HG02981 (cell line): ENCODE measurements around the gene SHISAL1.

ENCODE experiments used
- ATAC-seq: cut with Tn5 transposase; IDR thresholded peaks from one replicate; pipeline ENCODE4 v1.9.1; 2021; ENCODE audit warnings: mild to moderate bottlenecking, moderate library complexity; ENCODE audit not compliant: unreplicated experiment

Gene SHISAL1

DNA sequence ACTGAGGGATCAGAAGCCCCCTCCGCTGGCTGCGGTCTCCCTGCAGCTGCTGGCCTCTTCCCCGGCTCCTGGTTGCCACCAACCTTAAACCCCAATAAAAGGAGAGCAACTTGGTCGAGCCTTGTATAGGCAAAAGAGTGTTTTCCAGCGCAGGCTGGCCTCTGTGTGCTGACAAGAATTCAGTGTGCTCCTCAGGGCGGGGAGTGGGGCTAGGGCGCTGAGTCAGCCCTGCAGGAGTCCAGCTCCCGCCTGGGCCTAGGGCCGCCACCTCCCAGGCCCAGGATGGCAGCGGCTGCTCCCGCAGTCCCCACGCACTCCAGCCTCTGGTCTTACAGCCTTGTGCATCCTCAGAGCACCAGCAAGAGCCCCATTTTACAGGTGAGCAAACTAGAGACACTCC, at the start of gene SHISAL1:
Gene SHISAL1, minus strand, starts transcription at position 186 of the 400 bp plus-strand sequence. CDS start 12,006 bp downstream, outside the sequence.
- ATAC-seq: no peak

DNA sequence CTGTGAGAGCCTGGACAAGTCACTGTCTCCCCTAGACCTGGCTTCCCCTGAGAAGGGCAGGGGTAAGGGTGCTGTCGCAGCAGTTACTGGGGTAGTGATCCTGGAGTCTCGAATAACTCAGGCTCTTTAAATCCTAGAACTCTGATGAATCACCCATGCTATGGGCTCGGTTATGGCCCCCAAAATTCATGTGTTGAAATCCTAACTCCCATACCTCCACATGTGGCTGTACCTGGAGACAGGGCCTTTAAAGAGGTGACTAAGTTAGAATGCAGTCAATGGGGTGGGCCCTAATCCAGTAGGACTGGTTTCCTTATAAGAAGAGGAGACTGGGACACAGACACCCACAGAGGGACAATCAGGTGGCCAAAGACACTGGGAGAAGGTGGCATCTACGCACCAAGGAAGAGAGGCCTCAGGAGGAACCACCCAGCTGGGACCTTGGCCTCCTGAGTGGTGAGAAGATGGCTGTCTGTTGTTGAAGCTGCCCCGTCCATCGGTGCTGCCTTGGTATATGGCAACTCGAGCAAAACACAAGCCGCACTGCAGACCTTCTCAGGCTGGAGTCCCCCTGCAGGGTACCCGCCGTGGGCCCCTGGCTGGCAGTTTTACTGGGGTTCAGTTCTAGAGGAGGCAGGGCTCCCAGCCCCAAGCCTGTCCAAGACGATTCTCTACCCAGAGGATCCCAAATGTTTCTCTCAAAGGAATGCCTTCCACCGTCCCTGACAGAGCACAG, 48.8 kb upstream of the SHISAL1 start:
- no peak for ATAC-seq

DNA sequence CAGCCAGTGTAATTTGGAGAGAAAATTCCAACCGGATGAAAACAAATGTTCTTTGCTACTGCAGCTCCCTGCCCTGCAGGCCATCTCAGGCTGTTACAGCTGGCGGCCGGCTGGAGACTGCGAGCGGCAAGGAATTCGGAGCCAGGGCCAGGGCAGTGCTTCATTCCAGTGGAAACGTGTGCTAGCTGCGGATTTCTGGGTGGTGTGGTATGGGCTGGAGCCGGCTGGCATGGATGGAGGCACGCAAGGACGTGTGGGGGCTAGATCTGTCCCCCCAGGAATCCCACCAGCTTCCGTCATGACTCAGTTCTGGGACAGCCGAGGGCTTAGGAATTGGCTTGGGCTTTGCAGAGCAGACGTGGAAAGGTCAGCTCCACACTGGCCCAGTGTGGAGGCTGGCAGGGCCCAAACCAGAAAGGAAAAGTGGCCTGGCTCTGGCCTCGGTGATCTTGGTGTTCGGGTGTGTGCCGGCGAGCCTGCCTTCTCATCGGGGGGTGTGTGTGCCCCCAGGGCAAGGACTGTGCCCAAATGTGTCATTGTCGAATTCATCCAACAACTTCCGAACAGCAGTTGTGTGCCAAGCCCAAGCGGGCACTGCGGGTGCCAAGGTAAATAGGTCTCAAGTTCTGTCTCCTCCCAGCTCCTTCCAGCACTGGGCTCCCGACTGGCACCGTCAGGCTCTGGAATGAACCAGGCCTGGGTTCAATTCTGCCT, 48.1 kb upstream of the SHISAL1 start:
- ATAC-seq: no peak

DNA sequence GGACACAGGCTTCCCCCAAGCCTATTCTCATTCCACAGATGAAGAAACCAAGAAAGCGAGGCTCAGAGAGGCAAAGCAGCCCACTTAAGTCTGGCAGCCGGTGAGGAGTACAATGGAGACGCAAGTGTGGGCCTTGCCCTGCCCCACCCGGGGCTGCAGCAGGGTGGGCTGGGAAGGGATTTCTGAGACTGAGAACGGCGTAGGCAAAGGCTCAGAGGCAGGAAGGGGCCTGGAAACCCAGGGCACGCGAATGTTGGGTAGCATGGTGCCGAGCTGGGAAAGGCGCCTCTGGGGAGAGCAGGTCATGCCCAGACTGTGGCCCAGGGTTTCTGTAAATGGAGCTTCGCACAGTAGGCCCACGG, 47.5 kb upstream of the SHISAL1 start:
- ATAC-seq: no peak

DNA sequence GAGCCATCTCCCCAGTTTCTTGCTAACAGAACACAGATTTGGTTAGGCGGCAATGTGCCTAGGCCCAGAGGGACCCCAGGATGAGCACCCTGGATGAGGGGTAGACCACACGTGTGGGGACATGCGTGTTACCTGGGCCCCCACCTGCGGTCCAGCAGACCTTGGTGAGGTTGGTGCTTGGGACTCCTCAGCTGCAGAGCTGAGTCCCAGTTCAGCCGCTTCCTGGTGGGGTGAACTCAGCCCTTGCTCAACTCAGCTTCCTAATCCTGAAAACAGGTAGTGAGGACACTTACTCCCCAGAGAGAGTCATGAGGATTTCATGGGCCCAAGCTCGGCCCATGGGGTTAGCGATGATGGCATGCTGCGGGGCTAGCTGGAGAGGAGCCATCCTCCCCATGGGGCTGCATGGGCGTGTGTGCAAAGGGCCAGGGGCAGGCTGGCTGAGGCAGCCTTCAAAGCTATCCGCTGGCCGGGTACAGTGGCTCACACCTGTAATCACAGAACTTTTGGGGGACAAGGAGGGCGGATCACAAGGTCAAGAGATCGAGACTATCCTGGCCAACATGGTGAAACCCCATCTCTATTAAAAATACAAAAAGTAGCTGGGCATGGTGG, 46.9 kb upstream of the SHISAL1 start:
- ATAC-seq: no peak

DNA sequence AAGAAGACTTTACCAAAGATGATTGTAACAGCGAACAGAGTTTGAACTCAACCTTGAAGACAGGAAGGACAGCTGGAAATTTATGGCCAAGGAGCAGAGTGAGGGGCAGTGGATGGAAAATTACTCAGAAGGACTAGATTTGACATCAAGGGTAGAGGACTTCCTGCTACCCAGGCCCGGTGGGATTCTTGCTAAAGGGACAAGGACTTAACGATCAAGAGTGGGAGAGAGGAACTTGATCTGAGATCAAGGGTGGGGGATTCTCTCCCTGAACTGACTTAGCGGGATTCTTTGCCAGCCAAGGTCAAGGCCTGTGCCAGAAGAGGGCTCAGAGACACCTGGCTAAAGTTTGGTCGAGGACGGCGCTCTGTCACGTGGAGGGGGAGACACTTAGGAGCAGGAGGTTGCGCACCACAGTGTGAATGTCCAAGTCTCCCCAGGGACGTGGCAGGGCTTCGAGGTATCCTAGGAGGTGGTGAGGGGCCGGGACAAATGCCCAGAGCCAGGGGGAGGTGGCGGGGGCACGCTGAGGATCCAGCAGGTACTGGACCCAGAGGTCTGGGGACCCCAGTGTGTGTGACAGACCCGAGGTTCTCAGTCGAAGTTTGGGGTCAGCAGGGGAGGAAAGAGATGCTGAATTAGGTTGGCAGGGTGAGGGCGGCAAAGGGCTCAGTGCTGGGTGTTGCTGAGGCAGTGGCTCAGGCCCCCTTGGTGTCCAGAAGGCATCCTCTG, 46.1 kb upstream of the SHISAL1 start:
- ATAC-seq: no peak

DNA sequence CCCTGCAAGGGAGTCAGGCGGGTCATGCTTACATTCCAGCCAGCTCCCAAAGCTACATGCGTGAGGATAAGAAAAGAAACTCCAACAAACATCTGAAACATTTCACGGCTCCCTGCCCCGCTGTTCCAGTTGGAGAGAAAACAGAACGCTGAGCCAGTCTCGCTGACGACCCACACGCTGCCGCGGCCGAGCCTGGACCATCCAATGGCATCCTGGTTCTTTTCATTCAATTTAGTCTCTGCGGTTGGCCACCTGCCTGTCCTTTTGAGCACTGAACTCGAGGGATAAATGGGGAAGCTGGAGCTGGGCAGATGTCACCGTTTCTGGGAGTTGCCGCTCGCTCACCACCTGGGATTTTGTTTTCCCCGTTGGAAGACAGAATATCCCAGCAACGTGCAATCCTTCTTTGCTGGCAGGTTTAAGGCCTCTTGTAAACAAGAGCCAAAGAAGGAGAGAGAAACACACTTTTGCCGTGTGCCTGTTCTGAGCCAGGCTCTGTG, 45.3 kb upstream of the SHISAL1 start:
- no peak for ATAC-seq

DNA sequence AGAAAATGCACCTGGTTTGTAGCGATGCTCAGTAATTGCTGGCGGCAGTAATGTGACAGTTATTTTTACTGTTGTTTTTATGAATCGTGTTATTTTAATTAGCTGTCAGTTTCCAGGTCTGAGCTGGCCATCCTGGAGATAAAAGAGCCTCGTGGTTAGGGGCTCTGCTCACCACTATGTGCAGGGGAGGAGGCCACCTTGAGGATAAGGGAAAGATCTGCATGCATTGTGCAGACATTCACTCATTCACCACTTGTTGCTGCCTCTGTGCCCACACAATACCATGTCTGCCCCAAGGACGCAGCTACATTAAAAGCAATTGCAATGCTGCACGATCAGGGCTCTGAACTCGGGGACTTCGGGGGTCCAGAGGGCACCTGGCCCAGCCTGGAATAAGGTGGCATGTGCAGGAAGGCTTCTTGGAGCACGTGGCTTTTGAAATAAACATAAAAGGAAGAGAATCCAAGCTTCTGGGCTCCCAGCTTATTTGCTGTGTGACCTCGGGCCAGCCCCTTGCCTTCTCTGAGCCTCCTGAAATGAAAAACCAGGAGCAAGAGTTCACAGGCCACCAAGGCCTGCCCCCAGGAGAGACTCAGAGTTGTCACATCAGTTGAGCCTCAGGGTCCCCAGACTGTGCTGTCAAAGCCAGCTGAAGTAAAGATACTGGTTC, 44.7 kb upstream of the SHISAL1 start:
- ATAC-seq: no peak

DNA sequence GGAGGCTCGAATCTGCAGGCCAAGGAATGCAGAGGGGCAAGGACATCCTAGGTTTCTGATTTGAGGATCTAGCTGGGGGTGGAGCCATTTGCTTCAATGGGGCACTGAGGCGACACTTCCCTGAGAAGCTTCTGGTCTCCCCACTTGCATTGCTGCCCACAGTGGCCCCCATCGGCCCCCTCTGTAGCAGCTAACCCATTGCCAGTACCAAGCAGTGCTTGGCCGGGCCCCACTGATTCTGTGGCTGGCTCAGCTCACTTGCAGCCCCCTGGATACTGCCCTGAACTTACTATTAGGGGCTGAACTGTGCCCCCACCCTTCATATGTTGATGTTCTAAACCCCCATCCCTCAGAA, 42.9 kb upstream of the SHISAL1 start:
- no peak for ATAC-seq

DNA sequence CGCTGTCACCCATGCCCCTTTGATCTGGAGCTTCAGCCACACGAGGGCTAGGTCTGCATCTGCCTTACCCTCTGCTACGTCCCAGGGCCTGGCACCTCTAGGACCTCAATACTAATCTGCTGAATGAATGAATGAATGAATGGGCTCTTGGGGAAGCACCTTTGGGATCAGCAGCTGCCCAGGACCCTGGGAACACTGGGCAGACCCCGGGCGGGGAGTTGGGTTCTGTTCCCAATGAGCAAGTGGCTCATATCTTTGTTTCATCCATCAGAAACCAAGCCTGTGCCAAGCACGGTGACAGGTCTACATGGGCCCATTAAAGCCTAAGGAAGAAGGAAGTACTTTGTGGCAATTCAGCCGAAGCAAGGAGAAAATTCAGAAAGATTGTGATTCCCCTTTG, 41.5 kb upstream of the SHISAL1 start:
- ATAC-seq: no peak

DNA sequence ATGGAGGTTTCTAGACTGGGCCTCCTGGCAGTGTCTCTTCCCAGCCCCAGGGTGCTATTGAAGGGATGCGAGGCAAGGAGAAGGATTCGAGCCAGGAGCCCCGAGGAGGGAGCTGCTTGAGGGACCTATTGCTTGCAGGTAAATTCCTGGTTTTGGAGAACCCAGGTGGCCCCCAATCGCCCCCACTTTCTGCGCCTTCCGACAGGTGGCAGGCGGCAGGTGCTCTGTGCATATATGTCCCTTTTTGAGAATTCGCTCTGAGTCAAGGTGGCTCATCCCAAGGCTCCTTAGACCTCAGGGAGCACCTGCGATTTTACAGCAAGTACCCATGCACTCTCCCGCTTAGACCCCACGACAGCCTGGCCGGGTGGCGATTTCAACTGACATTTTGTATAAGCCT, 40.3 kb upstream of the SHISAL1 start:
- no peak for ATAC-seq

DNA sequence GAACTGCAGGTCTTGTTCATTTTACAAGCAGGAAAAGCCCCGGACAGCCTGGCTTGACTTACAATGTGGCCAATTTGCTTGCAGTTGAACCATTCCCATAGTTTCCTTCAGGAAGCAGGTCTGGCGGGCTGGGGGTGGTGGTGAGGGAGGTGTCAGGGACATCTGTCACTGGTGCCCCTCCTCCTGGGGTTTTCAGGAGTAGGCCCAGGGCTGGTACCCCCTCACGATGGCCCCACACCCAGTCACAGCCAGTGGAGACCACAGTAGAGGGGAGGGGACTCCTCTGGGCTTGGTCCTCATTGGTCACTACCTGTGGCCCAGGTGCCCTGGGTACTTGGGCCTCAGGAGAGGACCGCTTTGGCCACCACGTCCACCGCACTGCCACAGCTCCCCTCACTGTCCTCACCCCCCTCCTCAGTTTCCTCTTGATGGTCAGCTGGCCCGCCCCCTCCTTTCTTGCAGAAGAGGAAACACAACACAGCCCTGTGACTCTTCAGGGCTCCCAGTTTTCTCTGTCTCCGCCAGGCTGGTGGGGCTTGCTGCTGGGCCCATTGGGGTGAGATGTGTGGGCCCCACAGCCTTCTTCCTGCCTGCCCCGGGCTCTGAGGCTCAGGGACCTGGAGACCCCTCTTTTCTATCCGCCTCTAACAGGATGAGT, 39.8 kb upstream of the SHISAL1 start:
- ATAC-seq: no peak

DNA sequence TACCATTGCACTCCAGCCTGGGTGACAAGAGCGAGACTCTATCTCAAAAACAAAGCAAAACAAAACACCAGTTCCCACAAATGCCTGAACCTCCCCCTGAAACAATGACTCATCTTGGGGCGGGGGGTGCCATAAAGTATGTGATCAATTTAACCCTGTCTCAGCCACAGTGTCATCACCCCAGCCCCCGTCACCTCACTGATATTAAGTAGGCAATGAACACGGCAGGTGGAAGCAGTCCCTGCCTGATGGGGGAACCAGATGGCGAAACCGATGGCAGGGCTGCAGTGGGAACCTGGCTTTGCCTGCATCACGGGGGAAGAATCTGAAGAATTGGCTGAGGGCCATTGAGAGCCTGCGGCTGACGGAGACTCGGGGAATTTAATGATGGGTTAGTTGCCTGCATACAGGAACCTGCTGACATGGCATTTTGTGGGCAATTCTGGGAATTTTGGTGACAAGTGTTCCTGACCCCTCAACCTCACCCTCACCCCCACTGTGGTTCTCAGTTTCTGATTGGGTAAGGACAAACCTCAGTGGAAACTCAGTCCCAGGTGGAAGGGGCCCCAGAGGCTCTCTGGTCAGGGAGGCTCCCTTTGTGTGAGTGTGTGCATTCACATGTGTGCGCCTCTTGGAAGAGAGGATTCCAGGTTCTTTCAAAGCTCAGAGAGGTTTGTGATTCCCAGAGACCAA, 39.1 kb upstream of the SHISAL1 start:
- ATAC-seq: no peak

DNA sequence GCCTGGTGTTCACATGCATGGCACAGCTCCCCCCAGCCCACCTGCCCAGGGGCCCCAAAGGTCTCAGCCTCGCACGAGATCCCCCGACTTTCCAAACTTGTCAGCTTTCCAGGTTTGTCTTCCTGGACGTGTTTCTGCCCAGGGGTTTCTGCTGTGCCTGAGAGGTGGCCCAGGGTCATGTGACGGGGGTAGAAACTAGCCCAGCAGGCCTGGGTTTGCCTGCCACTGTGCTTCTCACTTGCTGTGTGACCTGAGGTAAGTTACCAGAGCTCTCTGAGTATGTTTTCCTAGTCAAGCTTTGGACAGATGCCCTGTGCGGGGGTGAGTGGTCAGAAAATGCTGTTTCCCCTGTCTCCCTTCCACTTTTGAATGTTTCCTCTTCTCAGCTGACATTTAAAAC, 38.3 kb upstream of the SHISAL1 start:
- no peak for ATAC-seq

DNA sequence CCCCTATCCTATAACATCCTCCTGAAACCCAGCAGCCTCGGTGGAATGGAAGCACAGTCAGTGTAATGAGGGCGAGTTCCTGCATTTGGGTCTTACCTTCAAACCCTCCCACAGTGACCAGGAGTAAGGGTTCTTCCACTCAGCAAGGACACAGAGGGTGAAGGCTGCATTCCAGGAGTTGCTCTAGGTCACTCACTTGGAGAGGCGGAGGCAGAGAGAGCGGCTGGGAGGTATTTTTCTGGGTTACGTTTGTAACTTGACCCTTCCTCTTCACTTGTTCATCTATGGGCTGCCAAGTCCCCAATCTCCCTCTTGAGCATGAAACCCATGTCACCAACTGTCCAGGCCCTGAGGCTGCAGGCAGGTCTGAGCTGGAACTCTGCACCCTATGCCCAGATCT, 36.8 kb upstream of the SHISAL1 start:
- ATAC-seq: no peak

DNA sequence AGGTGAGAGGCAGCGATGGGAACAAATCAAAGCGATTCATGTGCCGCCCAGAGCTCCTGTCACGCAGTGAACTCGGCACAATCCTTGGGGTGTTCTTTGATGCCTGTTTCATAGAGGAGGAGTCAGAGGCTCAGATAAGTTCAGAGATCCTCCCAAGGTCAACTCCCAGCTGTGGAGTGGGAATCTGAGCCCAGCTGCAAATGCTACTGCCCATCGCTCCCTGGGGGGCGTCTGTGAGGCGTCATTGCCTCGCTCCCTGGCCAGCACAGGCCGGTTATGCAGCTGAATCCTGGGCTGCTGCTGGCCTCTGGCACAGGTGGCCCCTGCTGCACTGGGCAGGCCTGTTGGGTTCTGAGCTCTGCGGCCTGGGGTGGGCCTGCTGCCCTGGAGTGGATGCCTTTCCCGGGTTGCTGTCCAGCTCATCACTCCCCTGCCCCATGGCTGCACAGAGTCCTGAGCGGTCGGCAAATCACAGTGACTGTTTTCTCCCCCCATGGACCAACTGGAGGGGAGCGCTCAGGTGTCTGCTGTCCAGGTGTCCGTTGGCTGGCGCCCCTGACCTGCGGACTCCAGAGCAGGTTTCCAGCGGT, 36.3 kb upstream of the SHISAL1 start:
- no peak for ATAC-seq

DNA sequence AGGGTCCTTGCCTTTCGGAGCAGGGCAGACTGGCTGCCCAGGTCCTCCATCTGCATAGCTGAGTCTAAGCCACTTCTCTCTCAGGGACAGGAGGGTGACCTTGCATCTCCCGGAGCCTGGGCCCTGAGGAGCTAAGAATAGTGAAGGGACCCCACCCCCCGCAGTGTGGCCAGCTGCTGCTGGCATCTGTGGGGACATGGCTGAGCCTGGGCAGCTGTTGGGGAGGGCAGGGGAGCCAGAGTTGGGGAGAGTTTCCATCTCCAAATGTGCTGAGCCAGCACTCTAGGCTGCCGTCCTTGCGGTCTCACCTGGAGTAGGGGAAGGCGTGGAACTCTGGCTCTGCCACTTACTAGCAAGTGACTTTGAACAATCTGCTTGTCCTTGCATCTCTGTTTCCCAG, 34.8 kb upstream of the SHISAL1 start:
- no peak for ATAC-seq

DNA sequence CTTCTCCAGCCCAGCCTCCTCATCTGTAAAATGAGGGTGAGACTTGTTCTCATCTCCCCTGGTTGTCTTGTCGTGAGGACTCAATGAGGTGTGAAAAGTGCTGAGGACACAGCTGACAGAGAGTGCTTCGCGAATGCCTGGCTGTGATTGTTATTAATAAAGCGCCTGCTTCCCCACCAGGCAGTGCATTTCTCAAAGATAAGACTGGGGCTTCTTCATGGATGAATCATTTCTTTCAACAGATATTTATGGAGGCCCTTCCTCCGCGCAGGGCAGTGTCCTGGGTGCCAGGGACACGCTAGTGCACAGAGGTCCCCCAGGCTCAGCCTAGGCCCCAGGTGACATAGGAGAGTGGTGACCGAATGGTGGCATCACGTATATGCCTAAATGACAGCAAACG, 34.3 kb upstream of the SHISAL1 start:
- no peak for ATAC-seq

DNA sequence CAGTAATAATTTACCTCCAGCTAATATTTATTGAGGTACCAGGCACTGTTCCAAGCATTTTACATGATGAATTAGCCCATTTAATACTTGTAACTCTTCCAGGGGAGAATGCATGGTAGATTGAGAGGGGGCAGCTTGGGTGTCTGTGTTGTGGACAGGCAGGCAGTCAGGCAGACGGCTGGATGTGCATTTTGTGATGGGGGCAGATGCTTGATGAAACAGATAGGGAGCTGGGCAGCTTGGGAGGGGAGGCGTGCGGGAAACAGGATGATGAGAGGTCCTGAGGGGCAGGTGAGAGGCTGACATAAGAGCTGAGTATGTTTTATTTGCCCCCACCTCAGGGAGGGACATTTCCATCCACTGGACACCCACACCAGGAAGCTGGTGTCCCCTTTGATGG, 33.1 kb upstream of the SHISAL1 start:
- ATAC-seq: no peak
